ENCODE measurements around the gene CKLF.

DNA sequence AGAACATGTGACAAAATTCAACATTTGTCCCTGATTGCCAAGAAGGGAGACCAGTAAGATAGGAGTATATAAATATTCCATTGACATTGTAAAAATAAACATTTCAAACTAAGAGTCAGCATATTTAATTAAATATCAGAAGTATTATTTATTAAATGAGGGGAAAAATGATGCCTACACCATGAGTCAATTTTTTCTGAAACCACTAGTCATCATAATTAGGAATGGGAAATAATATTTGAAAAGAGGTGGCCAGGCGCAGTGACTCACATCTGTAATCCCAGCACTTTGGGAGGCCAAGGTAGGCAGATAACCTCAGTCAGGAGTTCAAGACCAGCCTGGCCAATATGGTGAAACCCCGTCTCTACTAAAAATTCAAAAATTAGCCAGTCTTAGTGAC lies 16.0 kb downstream of the CKLF start:
- TF ChIP-seq POLR2A (IDR thresholded peaks at IDR 0.05; ENCODE audit: low read depth, low read length) (no peak), POLR2AphosphoS5 (IDR thresholded peaks at IDR 0.05; ENCODE audit: low read depth, low read length) (no peak), TAF1 (IDR thresholded peaks at IDR 0.05; ENCODE audit: borderline replicate concordance, low read depth, low read length) (no peak)
